Aorta (tissue), 5 donors: ENCODE results near the gene TMEM271. TPM values are rescaled to one million over a fixed set of nuclear protein-coding genes. Genes with fewer than 3 reads are reported as not detected.

ENCODE experiments used
- ATAC-seq: fragments of 200-7000 bp; cut with Tn5 transposase; one replicate; pipeline ENCODE4 v1.9.1; 2022; ENCODE audit warnings: moderate library complexity; ENCODE audit not compliant: low FRiP score
- DNase-seq, 2 donors: peaks; one replicate each; pipeline ENCODE4 v3.0.0-alpha.2; 2020
- H3K27ac ChIP-seq, 2 donors: one replicate each; pipeline ENCODE4 v1.5.1; 2013; ENCODE audit warnings: low read length in 2 of 2, mild to moderate bottlenecking in 2 of 2, moderate library complexity in 2 of 2, control low read depth in 1 of 2, inconsistent platforms in 1 of 2, low read depth in 1 of 2
- H3K27me3 ChIP-seq, 2 donors: one replicate each; pipeline ENCODE4 v1.6.1; 2013; ENCODE audit warnings: control low read depth in 1 of 2, low read length in 1 of 2, mild to moderate bottlenecking in 1 of 2, moderate library complexity in 1 of 2; ENCODE audit not compliant: insufficient read depth in 2 of 2, control insufficient read depth in 1 of 2
- H3K36me3 ChIP-seq, 2 donors: one replicate each; pipeline ENCODE4 v1.6.1; 2013; ENCODE audit warnings: control low read depth in 1 of 2, low read length in 1 of 2, mild to moderate bottlenecking in 1 of 2; ENCODE audit not compliant: insufficient read depth in 2 of 2, control insufficient read depth in 1 of 2
- H3K4me1 ChIP-seq, 2 donors: one replicate each; pipeline ENCODE4 v1.6.1; 2013; ENCODE audit warnings: low read length in 2 of 2, control low read depth in 1 of 2, mild to moderate bottlenecking in 1 of 2, moderate library complexity in 1 of 2; ENCODE audit not compliant: insufficient read depth in 2 of 2, control insufficient read depth in 1 of 2
- H3K4me3 ChIP-seq, 2 donors: one replicate each; pipeline ENCODE4 v1.5.1; 2013; ENCODE audit warnings: low read length in 2 of 2, control low read depth in 1 of 2, mild to moderate bottlenecking in 1 of 2
- H3K9me3 ChIP-seq: one replicate; pipeline ENCODE4 v1.6.1; 2013; ENCODE audit warnings: mild to moderate bottlenecking, low read length; ENCODE audit not compliant: control insufficient read depth
- WGBS, 2 donors: extraction: QIAGEN DNeasy Blood & Tissue Kit; methylation state at CpG; one replicate each; pipeline ENCODE4 v1.1.7; 2013; 5-methylcytosine and 5-hydroxymethylcytosine counted together
- intact Hi-C, 2 donors: fragments of 100-400 bp; cut with DNase I; formaldehyde crosslinking; loops; one replicate each; pipeline versions ENCODE4 v1.14.2 to v1.15.0; 2022
- long read RNA-seq, 2 donors: library from polyadenylated mRNA; unstranded; transcript quantifications; one replicate each; pipeline ENCODE4 v2.0.0, GENCODE V29; 2020 to 2021
- polyA plus RNA-seq, 2 donors: library from polyadenylated mRNA; stranded (reverse); fragments of 200-250 nt; gene quantifications; one replicate each; pipeline ENCODE4 v1.2.3, GENCODE V29; 2013
- total RNA-seq, 2 donors: library from RNA; stranded (reverse); fragmentation: NEBNext Ultra II Directional; extraction: Animal tissue kit (Norgen Biotek cat#: 25700); gene quantifications; one replicate each; pipeline ENCODE4 v1.2.1, GENCODE V29; 2021
- donor health status: healthy with polysubstance abuse.
- donor health status: Bipolar disorder and iron deficiency.
- donor health status: DM: no; HTN: no; CAD: no.
- donor health status: DM: no; HTN: no; CAD: no.
- donor health status: DM: yes; HTN: yes; CAD: no.

Gene TMEM271, protein sequence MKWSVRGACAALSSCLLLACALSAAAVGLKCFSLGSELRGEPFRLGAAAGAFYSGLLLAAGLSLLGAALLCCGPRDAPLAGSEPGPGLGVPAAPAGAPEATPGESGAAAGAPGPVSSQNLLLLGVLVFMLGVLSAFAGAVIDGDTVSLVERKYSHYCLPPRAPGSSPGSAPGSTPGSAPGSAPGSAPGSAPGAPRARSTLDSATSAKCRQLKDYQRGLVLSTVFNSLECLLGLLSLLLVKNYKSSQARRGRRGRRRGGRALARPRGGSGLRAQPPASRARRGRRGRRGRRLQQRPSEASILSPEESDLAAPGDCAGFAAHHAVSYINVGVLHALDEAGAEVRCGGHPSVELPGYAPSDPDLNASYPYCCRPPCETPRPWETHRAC
- not detected for total RNA-seq
- polyA plus RNA-seq, result not detected
- long read RNA-seq, donor 1, result 0 reads
- long read RNA-seq, donor 2, result 0 reads

DNA sequence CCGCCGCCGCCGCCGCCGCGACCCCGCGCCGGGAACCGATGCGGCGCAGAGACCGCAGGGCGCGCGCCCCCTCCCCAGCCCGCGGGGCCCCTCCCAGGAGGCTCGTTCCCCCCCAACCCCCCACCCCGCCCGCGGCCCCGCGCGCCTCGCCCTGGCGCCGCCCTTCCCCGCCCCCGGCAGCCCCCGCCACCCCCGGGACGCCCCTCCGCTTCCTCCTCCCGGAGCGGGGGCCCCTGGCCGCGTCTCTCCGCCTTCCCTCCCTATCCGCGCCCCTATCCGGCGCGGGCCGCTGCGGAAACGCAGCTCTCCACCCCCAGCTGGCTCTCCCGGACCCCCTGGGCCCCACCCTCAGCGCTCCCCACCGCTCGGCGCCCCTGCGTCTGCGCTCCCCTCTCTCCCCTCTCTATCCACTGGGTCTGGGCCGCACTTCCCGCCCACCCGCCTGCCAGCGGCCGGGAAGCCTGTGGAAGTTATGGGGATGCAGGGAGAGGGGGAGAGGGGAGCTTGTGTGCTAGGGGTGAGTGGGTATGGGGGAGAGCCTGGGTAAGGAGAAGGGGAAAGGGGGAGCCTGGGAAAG, at the start of gene TMEM271:
Gene TMEM271, minus strand, starts transcription at position 51 of the 577 bp plus-strand sequence. CDS start 233 bp downstream, outside the sequence.
- H3K4me1 ChIP-seq, result no peaks in the 10 kb centered on the region
- DNase-seq (no peak), ATAC-seq (no peak)
- no peaks in the 10 kb centered on the region for H3K9me3 ChIP-seq
- 1 to 2% methylated on average over 17 to 60 of the region's 60 CpGs for WGBS, 2 donors
- no peak within 1 kb of the TSS for H3K27ac ChIP-seq
- no peaks in the 10 kb centered on the region for H3K36me3 ChIP-seq
- H3K4me3 ChIP-seq, result no peak within 1 kb of the TSS
- intact Hi-C loops, result no loop called here
- peaks cover 0 to 2% of the 10 kb centered on the region in 2 donors for H3K27me3 ChIP-seq

DNA sequence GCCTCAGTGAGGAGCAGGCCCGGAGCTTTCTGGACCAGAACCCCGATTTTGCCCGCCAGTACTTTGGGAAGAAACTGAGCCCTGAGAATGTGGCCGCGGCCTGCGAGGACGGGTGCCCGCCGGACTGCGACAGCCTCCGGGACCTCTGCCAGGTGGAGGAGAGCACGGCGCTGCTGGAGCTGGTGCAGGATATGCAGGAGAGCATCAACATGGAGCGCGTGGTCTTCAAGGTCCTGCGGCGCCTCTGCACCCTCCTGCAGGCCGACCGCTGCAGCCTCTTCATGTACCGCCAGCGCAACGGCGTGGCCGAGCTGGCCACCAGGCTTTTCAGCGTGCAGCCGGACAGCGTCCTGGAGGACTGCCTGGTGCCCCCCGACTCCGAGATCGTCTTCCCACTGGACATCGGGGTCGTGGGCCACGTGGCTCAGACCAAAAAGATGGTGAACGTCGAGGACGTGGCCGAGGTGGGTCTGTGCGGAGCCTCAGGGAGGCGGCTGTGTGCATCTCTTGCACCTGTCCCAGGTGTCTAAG, 49.6 kb upstream of the TMEM271 start:
- Histone ChIP-seq H3K27me3 (no peaks in the 10 kb centered on the region), H3K4me1 (no peaks in the 10 kb centered on the region), H3K36me3 (no peaks in the 10 kb centered on the region), H3K27ac (no peak overlapping the region), H3K9me3 (no peaks in the 10 kb centered on the region), H3K4me3 (no peak overlapping the region)
- intact Hi-C loops, result no loop called here
- 91 to 92% methylated on average over 39 of the region's 39 CpGs for WGBS, 2 donors
- DNase-seq (peak; percentile 30 to 67), ATAC-seq (no peak)

DNA sequence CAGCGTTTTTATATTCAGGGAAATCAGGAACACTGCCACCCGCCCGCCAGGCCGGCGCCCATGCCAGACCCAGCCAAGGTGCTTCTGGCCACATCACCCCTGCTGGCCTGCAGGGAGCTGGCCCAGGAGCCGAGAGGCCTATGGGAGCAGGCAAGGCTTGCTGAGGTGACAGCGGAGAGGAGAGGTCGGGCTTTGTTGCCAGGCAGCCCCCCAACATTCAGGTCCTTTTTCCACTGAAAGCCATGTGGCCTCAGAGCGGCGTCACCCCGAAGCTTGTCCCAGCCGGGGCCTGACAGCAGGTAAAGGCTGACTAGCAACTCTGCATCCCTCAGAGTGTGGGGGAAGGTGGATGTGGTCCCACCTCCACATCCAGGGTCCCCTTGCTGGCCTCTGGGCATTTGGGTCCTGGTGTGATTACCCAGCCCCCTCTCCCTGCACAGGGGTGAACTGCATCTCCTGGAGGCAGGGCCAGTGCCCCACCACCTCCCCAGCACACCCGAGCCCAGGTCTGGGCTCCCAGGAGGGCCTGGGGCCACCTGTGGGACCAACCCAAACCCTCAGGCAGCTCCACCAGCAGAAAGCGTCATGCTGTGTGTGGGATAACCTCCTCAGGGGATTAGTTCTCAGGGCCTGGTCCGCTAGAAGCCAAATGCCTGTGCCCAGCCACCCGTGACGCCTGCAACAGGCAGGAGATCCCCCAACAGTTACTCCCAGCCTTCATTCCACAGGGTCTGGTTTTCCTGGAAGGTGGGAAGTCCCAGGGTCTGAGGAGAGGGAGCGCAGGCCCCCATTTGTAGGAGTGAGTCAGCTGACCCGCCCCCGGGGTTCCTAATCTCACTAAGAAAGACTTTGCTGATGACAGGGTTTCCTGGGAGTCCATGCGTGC, 48.9 kb upstream of the TMEM271 start, which contains the start of gene PDE6B:
Gene PDE6B, plus strand, starts transcription at position 869 of the 886 bp plus-strand sequence. CDS start 54 bp downstream, outside the sequence.
- DNase-seq (peak; percentile 22 to 52), ATAC-seq (no peak)
- Histone ChIP-seq H3K27me3 (no peaks in the 10 kb centered on the region), H3K36me3 (no peaks in the 10 kb centered on the region), H3K9me3 (no peaks in the 10 kb centered on the region), H3K4me3 (no peak within 1 kb of the TSS), H3K4me1 (no peaks in the 10 kb centered on the region), H3K27ac (no peak within 1 kb of the TSS)
- 61 to 66% methylated on average over 17 to 21 of the region's 21 CpGs for WGBS, 2 donors
- intact Hi-C loops, result no loop called here

DNA sequence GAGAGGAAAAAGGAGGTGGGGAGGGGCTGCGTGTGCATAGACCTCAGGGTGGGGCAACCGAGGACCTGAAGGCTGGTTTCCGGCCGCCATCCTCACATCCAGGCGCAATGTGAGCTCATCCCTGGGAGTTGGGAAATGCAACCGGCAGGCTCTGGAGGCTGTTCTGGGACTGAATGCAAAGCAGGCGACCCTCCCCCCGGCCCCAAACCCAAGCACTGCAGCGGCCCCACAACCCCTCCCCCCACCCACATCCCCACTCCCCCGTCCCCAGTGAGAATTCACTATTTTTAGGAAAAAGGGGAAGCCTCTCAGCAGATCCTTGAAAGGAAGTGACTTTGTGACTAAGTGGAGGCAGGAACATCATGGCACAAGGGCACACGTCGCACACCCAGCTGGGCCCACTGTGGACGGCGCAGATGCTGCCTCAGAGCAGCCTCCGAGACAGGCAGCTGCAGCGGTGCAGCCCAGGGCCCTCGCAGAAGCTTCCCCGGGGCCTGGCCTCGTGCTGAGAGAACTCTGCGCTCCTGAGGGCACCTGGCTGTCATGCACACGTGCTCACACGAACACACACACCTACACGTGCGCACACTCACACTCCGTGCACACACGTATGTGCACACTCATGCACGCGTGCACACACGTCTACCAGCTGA, 47.9 kb upstream of the TMEM271 start:
- Histone ChIP-seq H3K4me1 (no peaks in the 10 kb centered on the region), H3K9me3 (no peaks in the 10 kb centered on the region), H3K4me3 (no peak overlapping the region), H3K27me3 (no peaks in the 10 kb centered on the region), H3K36me3 (no peaks in the 10 kb centered on the region), H3K27ac (no peak overlapping the region)
- ATAC-seq (no peak), DNase-seq (peak; percentile 33 to 53)
- intact Hi-C loops, result no loop called here
- WGBS, 2 donors, result 50 to 55% methylated on average over 29 of the region's 29 CpGs

DNA sequence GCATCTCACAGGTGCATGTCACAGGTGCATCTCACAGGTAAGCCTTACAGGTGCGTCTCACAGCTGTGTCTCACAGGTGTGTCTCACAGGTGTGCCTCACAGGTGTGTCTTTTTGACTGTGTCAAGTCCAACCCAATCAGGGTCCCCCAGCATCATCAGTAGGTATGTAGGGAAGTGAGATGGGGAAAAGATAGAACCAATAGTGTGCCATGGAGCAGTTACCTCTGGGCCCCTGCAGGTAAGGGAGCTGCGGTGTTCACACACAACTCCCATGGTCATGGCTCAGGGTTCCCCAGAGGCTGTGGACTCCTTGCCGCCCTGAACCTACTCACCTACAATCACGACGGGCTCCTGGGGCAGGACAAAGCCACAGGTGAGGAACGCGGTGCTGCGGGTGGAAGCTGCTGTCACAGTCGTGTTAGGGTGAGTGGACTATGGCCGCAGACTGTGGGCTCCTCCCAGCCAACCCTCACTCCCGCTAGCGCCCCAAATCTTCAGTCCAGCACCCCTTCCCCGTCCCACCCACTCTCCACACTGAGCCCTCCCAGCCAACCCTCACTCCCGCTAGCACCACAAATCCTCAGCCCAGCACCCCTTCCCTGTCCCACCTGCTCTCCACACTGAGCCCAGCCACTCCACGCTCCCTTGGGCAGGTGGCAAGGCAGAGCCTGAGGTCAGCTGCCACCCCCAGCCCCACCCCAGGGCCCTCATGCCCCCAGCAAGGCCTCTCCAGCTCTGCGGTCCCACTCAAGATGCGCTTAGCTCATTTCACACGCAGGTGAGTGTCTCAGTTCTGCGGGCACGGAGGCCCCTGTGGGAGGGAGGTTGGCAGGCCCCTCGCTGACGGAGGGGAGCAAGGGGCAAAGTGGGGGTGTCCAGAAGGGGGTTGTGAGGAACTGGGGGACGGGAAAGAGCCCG, 47.2 kb upstream of the TMEM271 start:
- no peaks in the 10 kb centered on the region for H3K9me3 ChIP-seq
- H3K4me1 ChIP-seq, result no peaks in the 10 kb centered on the region
- no peak overlapping the region for H3K4me3 ChIP-seq
- intact Hi-C loops, result no loop called here
- ATAC-seq, result no peak
- no peaks in the 10 kb centered on the region for H3K36me3 ChIP-seq
- WGBS, 2 donors, result 76 to 79% methylated on average over 24 of the region's 24 CpGs
- H3K27ac ChIP-seq, result no peak overlapping the region
- no peaks in the 10 kb centered on the region for H3K27me3 ChIP-seq
- peak; percentile 32 to 67 for DNase-seq

GRCh38 chr4:622071-622995, 46.2 kb upstream of the TMEM271 start:
- no peaks in the 10 kb centered on the region for H3K27me3 ChIP-seq
- peaks cover 2% of the 10 kb centered on the region for H3K9me3 ChIP-seq
- 85 to 90% methylated on average over 22 of the region's 22 CpGs for WGBS, 2 donors
- H3K4me1 ChIP-seq, result no peaks in the 10 kb centered on the region
- peak; percentile 29 to 30 for DNase-seq
- no peak overlapping the region for H3K4me3 ChIP-seq
- no peak overlapping the region for H3K27ac ChIP-seq
- no peak for ATAC-seq
- intact Hi-C loops, result no loop called here
- no peaks in the 10 kb centered on the region for H3K36me3 ChIP-seq
